HL-60 (cell line): Measurements from ENCODE around the gene RAI1.

ENCODE experiments used
- POLR2AphosphoS5 ChIP-seq: IDR thresholded peaks from 2 replicates; pipeline ENCODE4 v1.6.1; 2012; ENCODE audit warnings: low read depth
- TF ChIP-seq, protein P1 (sequence below): IDR thresholded peaks from one replicate; pipeline ENCODE4 v1.5.1; 2011; ENCODE audit warnings: low read length, control low read depth, inconsistent platforms; ENCODE audit not compliant: insufficient read depth
- TF ChIP-seq, protein P2 (sequence below): IDR thresholded peaks from 2 replicates; pipeline ENCODE4 v1.6.1; 2012; ENCODE audit warnings: low read depth; ENCODE audit not compliant: insufficient replicate concordance

DNA sequence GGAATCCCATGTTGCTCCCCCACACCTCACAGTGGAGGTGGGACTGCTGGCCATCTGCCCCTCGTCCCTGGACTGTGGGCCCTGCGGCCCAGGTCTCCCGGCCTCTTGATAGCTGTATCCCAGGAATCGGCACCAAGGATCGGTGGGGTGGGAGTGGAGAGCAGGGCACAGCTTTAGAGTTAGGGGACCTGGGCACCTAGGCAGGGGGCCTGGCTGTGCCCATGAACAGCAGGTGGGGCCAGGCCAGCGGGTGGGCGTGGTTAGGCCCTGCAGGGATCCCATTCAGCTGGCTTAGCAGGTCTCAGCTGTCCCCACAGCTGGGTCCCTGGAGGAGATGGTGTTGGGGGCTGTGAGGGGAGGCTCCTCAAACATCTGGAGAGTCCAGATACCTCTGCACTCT lies 106.3 kb downstream of the RAI1 start:
- TF ChIP-seq, protein P1, sequence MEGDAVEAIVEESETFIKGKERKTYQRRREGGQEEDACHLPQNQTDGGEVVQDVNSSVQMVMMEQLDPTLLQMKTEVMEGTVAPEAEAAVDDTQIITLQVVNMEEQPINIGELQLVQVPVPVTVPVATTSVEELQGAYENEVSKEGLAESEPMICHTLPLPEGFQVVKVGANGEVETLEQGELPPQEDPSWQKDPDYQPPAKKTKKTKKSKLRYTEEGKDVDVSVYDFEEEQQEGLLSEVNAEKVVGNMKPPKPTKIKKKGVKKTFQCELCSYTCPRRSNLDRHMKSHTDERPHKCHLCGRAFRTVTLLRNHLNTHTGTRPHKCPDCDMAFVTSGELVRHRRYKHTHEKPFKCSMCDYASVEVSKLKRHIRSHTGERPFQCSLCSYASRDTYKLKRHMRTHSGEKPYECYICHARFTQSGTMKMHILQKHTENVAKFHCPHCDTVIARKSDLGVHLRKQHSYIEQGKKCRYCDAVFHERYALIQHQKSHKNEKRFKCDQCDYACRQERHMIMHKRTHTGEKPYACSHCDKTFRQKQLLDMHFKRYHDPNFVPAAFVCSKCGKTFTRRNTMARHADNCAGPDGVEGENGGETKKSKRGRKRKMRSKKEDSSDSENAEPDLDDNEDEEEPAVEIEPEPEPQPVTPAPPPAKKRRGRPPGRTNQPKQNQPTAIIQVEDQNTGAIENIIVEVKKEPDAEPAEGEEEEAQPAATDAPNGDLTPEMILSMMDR = no peak
- TF ChIP-seq POLR2AphosphoS5 = no peak
- TF ChIP-seq, protein P2, sequence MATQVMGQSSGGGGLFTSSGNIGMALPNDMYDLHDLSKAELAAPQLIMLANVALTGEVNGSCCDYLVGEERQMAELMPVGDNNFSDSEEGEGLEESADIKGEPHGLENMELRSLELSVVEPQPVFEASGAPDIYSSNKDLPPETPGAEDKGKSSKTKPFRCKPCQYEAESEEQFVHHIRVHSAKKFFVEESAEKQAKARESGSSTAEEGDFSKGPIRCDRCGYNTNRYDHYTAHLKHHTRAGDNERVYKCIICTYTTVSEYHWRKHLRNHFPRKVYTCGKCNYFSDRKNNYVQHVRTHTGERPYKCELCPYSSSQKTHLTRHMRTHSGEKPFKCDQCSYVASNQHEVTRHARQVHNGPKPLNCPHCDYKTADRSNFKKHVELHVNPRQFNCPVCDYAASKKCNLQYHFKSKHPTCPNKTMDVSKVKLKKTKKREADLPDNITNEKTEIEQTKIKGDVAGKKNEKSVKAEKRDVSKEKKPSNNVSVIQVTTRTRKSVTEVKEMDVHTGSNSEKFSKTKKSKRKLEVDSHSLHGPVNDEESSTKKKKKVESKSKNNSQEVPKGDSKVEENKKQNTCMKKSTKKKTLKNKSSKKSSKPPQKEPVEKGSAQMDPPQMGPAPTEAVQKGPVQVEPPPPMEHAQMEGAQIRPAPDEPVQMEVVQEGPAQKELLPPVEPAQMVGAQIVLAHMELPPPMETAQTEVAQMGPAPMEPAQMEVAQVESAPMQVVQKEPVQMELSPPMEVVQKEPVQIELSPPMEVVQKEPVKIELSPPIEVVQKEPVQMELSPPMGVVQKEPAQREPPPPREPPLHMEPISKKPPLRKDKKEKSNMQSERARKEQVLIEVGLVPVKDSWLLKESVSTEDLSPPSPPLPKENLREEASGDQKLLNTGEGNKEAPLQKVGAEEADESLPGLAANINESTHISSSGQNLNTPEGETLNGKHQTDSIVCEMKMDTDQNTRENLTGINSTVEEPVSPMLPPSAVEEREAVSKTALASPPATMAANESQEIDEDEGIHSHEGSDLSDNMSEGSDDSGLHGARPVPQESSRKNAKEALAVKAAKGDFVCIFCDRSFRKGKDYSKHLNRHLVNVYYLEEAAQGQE = no peak
